Non-pigmented ciliary epithelial cell (primary cell): Measurements from ENCODE around the gene RNF169.
"Not testable (repeated sequence)": the region's sequence is repeated elsewhere in the genome, so short reads cannot be mapped to it uniquely, and the experiment has no call there.

Experiments
- DNase-seq: peaks from one replicate; pipeline ENCODE4 v3.0.0-alpha.2; 2010; ENCODE audit warnings: low read depth

RNF169 gene

DNA sequence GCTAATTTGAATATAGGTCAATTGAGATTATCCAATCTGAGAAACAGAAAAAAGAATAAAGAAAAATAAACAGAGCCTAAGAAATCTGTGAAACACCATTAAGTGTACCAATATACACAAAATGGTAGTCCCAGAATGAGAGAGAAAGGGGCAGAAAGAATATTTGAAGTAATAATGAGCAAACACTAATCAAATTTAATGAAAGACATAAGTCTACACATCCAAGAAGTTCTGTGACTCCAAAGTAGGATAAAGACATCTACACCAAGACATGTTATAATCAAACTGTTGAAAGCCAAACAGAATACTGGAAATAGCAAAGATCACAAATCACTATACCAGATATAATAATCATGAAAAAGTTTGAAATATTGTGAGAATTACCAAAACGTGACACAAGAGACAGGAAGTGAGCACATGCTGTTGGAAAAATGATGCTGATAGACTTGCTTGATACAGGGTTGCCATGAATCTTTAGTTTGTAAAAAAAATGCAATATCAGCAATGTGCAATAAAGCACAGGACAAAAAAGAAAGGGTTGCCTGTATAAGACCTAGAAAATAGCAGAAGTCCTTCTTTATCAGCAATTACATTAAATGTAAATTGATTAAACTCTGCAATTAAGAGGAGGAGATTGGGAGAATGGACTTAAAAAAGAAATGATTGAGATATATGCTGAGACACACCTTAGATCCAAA is 75.8 kb downstream of the RNF169 start:
- DNase-seq = no peak

DNA sequence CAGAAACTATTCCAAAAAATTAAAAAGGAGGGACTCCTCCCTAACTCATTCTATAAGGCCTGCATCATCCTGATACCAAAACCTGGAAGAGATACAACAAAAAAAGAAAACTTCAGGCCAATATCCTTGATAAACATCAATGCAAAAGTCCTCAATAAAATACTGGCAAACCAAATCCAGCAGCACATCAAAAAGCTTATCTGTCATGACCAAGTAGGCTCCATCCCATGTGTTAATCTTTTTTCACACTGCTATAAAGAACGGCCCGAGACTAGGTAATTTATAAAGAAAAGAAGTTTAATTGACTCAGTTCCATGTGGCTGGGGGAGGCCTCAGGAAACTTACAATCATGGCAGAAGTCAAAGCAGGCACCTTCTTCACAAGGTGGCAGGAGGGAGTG is 76.9 kb downstream of the RNF169 start:
- not testable (repeated sequence) for DNase-seq

DNA sequence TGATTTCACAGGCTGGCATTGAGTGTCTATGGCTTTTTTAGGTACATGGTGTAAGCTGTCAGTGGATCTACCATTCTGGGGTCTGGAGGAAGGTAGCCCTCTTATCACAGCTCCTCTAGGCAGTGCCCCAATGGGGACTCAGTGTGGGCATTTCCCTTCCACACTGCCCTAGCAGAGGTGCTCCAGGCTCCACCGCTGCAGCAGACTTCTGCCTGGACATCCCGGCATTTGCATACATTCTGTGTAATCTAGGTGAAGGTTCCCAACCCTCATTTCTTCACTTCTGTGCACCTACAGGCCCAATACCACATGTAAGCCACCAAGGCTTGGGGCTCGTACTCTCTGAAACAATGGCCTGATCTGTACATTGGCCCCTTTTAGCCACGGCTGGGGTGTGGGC is 78.3 kb downstream of the RNF169 start:
- no peak for DNase-seq

DNA sequence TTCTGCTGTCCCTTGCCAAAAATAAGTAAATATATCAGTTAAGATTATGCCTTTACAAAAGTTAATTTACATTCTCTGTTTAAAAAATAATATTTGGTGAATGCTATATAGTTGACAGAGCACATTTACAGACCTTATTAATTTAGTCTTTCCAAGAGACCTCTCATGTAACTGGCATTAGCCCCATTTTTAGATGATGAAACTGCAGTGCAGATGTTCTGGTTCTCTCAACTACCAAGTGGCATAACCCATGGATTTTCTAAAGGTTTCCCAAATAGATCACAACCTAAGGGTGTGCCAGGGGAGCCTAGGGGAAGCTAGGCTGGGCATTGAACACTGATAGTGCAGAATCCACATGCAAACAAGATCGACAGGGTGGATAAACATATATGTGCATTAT is 88.5 kb downstream of the RNF169 start:
- no peak for DNase-seq

DNA sequence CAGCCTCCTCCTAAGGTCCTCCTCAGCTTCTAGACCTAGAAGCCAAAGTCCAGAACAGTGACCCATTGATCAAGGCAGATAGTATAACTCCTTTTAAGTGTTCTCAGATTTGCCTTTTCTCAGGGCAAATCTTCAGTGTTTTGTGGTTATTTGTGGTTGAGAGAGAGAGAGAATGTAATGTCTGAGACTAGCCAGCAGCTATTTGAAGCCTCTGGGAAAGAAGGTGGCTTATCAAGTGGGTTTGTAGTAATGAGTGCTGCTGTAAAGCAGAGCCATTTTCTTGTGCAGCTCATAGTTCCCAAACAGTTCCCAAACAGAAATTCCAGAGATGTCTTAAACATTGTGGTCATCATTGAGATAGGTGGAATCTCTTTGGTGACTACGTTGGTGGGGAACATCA is 89.5 kb downstream of the RNF169 start:
- no peak for DNase-seq

DNA sequence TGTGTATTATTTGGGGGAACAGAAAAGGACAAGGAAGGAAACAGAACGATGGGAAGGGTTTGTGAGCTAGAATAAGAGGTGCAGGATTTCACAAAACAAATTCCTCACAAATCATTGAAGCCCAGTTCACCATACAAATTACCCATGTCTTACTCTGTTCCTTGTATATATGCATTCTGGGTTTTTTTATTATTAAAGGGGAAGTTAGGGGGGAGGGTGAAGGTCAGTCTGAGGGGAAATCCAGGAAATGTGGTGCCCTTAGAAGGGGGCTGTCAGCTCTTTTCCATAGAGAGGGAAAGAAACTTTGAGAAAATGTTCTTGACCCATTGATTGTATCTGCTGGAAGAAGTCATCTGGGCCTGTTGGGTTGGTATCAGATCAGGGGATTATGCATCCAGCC is 90.8 kb downstream of the RNF169 start:
- no peak for DNase-seq

DNA sequence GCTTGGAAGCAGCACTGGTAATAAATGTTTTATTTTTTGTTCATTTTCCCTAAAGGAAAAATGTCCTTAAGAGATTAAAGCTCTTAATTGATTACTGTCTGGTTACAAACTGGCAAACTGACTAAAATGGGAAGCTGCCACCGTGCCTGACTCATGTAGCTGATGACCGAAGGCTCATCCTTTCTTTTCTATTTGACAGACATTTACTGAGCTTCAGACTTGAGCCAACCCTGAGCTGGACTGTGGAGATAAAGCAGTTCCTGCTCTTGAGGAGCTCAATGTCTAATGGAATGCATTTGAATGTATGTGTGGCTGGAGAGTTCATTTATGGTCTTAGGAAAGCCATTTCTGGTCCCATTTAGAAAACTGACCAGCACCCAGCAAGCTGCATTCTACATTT is 91.3 kb downstream of the RNF169 start:
- no peak for DNase-seq

DNA sequence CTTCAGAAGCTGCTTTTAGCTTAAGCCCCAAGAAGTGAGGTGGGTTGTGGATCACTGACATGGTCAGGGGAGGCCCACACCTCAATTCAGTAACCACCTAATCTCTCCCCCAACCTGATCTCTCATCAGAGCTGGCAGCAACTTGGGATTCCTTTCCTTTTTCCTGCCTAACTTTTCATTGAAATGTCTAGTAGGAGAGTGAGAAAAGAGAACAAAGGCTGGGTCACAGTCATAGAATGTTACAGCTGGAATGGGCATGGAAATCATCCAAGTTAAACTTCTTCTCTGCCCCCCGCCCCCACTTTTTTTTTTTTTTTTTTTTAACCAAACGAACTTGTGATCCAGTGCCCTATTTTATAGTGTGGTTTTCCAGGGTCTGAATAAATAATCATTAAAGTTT is 91.8 kb downstream of the RNF169 start:
- DNase-seq = no peak

DNA sequence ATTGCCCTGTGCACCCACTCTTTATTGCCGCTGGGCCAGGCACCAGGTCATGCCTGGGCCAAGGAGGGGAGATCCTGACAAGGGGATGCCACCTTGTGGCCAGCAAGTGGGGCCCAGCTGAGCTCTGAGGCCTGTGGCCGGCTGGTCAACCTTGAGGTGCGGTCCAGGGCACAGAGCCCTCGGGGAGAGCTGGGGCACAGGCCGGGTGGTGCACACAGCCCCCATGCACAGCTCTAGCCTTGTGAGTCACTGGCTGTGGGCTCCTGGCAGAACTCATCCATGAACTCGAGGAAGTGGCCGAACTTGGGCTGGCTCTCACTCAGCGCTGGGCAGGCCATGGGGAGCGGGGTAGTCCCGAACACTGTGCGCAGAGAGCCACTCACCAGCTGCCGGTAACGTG is 94.3 kb downstream of the RNF169 start:
- no peak for DNase-seq

DNA sequence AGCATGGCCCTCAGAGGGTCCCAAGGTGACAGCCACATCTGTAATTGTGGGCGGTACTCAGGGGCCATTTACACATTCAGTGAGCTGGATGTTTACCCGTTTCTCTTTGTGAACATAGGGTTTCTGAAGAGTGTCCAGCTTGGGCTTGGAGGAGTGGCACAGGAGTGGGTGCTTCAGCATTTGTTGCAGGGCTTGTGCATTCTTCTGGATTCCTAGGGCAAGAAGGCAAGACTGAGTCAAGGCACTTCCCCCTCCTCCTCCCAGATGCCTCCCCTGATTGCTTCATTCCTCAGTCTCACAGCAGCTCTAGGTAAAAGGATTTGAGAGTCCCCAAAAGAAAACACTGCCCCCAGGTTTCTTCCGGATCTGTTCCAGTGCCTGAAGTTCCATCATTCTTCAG is 95.4 kb downstream of the RNF169 start:
- DNase-seq = no peak

DNA sequence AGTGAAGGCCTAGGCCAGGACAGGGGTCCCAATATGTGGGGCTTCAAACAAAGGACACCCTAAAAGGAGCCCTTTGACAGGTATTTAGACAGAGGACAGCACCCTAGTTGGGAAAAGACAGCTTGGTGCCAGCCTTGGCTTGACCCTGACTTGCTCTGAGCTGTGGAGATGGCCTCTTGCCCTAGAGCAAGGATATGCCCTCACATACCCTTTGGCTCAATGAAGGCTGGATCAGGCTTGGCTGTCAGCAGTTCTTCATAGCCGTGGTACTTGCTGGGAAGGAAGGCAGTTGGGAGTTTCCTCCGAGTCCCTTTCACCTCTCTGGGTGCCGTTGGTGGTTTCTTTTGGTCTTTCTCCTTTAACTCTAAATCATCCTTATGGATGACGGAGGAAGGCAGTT is 96.2 kb downstream of the RNF169 start:
- no peak for DNase-seq

DNA sequence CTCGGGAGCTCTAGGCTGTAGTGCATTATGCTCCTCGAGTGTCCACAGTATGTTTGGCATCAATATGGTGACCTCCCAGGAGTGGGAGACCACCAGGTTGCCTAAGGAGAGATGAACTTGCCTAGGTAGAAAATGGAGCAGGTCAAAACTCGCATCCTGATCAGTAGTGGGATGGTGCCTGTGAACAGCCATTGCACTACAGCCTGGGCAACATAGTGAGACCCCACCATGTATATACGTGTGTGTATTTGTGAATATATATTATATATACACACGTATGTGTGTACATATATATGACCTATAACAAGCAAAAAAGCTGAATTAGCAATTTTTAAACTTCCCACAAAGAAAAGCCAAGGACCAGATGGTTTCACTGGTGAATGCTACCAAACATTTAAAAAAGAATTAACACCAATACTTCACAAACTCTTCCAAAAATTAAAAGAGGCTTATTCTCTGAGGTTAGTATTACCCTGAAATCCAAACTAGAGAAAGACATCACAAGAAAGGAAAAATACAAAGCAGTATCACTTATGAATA is 97.4 kb downstream of the RNF169 start:
- DNase-seq = no peak

DNA sequence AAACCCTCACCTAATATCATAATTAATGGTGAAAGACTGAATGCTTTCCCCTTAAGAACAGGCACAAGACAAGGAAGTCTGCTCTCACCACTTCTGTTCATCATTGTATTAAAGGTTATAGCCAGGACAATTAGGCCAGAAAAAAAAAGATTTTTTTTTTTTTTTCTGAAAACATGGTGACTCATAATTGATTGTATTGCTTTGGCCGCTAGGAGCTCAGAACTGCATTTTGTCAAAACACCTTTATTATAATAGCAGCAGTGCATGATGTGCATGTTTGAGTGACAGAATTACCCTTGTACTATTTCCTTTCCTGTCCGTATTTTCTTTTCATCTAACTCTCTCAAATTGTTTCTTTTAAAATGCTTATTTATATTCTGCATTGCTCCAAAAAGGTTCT is 98.1 kb downstream of the RNF169 start:
- no peak for DNase-seq

DNA sequence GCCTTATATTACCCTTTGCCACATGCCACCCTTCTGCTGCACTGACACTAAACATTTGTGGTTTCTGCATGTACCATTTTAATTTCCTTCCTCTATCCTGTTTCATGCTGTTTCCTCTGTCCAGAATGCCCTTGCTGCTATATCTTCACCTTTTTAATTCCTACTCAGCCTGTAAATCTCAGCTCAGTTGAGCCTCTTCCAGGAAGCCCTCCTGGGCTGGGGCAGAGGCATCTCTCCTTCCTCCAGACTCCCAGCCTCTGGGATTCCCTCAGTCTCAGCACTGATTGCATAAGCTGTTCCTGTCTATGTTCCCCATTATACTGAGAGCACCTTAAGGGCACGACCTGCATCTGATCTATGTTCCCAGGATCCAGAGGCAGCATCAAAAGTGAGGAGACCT is 98.7 kb downstream of the RNF169 start:
- no peak for DNase-seq

DNA sequence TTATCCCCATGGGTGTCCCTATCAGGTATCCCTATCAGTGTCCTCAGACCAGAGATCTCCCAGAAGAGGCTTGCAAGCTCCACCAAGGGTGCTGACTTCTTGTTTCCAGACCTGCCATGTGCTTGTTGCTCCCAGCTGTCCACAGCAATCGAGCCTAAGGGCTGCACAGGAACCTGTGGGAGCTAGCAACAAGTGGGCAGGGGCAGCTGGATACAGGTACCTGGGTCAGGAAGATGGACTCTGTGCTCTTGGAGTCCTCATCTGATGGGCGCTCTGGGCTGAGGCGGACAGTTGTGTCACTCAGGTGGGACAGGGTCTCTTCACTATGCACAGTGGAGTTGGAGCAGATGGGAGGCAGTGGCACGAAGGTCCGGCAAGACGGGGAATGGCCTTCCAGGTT is 99.2 kb downstream of the RNF169 start:
- no peak for DNase-seq

DNA sequence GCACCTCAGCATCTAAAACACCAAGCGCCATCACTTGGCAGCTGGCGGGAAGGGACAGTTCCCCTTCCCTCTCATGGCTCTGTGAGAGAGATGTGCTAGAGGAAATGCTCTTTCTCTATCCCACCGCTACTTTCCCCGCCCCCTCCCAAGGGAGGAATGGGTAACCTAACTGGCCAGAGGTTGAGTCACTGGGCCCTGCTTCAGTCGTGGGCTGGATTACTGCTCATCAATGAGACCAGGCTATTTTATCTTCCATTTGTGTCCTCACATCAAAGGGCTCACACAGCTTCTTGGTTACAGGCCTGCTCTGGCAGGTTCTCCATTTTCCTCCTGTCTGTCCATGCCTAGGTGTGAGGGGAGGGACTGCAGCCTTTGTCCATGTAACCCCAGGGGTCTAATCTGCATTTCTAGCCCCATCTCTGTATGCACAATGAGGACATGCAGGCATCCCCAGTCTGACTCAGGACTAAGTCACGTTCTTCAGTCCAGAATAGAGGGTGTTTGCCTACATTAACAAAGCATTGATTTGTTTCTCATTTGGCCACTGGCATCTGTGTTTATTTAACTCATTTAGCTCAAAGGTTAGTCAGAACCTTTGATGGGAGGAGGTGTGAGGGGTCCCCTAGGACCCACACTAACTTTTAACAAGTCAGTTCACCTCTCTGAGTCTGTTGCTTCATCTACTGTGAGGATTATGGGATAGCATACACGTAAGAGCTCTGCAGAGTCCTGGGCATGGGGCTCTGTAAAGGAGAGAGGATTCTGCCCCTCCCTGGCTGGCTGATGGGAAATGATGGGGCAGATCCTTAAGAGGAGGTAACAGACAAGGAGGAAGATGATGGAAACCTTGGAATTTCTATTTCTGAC is 101.1 kb downstream of the RNF169 start:
- DNase-seq = no peak

DNA sequence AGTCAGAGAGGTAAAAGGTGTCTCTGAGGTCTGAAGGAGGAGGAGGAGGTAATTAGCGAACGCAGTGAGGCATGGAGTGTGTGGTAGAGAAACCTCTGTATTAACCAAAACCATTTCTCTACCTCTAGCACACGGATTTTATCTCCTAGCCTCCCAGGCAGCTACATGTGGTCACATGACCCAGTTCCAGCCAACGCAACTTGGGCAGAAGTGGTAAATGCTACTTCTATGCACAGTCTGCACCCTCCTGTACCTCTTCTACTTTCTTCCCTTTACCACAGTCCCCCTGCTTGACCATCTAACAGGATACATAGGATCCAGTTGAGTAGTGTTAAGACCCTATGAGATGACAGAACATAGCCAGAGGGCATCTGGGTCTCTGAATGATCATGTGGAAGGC is 104.6 kb downstream of the RNF169 start:
- no peak for DNase-seq

DNA sequence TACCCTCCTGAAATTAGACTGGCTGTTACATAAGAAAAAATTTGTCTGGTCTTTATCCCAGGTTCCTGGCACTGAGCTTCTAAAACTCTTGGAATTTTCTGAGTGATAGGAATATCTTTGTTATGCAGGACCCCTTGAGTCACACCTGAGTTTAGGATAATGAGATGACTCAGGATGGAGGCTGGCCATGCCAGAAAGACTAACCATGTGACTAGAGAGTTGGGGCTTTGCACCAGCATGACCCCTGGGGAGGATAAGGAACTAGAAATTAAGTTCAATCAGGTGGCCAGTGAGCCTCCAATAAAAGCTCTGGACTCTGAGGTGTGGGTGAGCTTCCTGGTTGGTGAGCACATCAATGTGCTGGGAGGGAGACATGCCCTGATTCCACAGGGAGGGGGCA is 112.1 kb downstream of the RNF169 start:
- no peak for DNase-seq

DNA sequence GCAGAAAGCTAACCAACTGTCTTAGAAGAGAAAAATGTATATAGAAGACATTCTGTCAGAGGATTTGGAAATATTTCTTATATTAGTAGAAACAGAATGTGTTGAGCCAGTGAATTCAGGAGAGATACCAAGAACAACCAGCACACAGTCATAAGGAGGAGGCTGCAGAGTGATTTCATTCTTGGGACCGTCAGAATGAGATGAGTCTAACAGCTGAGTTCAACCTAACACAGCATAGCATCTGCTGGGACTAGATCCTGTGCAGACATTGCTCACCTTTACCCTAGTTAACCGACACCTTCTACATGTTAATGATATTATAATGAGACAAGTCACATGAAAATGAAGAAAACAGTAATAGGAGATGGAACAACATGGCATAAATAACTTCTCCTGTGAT is 114.8 kb downstream of the RNF169 start:
- no peak for DNase-seq

DNA sequence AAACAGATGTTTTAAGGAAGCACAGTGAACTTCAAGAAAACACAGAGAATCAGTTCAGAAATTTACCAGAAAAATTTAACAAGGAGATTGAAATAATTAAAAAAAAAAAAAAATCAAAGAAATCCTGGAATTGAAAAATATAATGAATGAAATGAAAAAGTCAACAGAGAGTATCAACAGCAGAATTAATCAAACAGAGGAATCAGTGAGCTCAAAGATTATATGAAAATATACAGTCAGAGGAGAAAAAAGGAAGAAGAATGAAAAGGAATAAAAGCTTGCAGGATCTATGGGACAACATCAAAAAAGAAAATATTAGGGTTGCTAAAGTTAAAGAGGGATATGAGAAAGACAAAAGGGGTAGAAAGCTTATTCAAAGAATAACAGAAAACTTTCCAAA is 117.9 kb downstream of the RNF169 start:
- no peak for DNase-seq

DNA sequence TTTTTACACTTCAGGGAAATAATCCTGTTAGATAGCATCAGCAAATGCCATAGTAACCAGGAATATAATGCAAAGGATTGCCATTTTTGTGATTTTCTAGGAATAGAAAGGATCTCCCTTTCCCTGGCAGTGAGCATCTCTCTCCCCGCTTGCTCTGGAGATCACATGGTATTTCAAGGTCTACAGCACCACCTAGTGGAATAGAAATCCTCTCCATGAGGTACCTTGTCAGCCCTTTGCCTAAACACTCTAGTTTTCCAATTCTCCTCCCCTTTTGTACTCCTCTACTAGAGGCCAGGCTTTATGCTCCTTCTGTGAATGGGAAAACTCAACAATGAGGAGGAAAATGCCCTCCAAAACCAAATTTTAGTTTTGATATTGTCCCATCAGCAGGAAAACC is 121.8 kb downstream of the RNF169 start:
- no peak for DNase-seq

DNA sequence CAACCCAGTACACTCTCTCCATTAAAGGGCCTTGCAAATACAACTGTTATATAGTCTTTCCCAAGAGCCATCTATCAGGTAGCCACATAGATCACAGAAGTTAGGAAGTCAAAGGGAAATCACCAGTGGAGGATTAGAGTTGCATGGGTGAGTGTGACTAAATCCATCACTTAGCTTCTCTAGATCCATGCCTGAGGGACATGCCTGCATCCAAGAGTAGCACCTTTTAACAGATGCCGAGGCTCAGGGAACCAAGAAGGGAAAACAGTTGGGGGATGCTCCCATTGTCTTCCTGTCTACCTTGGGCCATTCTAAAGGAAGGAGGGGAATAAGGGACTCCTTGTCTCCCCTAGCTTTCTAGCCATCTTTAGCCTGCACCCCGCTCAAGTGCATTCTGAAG is 122.4 kb downstream of the RNF169 start:
- no peak for DNase-seq

DNA sequence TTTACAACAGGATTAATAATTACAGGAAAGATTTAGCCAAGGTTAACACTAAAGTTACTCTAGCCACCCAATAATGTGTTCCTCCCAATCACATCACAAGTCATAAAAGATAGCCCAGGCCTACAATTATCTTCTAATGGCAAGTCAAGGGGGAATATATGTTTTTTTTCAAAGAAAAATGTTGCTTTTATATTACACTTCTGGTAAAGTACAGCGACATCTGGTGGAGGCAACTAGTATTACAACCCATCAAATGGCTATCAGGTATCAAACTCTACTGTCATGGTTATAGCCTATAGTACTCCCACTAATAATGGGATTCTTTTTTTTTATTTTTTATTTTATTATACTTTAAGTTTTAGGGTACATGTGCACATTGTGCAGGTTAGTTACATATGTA is 128.5 kb downstream of the RNF169 start:
- no peak for DNase-seq
